Stimulated activated CD4-positive, alpha-beta T cell treated with anti-CD3 and anti-CD28 coated beads, TNF-alpha, amount 100 ng/mL, for 48 hours (primary cell): ENCODE results near the gene SULT1C3.

Experiments
- DNase-seq, 3 donors: peaks; one replicate each; pipeline ENCODE4 v3.0.0-alpha.2; 2020; ENCODE audit warnings: low read depth in 3 of 3

Gene SULT1C3

GRCh38 chr2:108239786-108240185, at the start of gene SULT1C3:
TSS of gene SULT1C3 (plus strand) at chr2:108239968. CDS start at chr2:108247195, 7,227 bp downstream.
- DNase-seq = no peak

DNA sequence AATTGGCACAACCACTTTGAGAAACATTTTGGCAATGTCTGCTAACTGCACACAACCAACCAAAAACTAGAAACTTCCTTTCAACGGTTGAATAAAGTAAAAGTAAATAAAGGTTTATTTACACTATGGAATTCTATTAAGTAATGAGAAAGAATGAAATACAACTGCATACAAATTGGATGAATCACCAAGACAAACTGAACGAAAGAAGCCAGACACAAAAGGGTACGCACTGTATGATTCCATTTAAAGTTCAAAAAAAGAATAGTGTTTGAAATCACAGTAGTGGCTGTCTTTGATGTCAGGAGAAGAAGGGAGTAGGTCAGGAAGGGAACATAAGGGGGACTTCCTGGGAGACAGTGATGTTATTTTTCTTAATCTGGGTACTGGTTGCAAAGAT, 46.5 kb upstream of the SULT1C3 start:
- DNase-seq = no peak

DNA sequence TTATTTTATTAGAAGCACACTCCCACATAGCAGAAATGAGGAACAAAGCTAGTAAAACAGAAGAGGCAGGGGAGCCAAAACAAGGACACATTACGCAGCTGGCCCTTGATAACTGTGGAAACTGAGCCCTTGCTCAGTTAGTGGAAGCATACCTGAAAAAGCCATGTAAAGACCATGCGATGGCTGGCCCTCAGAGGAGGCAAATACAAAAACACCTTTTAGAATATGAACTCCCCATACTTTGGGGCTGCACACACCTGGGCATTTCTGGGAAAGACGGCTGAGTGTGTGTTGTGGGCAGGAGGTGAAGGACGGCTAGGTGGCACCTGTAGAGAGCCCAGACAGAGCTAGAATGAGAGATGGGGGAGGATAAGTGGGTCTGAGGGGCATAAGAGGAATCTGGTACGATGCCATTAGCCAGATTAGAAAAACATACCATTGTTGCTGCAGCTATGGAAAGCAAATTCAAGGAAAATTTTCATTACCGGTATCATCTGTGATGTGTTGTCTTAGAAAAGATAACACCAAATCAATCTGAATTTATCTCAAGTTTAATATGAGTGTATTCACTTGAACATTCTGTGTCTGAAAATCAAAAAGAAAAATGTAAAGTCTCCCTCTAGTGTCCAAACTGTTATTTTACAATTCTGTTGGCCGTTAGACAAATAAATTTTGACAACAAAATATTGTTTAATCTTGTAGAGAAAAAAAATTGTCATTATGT, 45.2 kb upstream of the SULT1C3 start:
- no peak for DNase-seq

DNA sequence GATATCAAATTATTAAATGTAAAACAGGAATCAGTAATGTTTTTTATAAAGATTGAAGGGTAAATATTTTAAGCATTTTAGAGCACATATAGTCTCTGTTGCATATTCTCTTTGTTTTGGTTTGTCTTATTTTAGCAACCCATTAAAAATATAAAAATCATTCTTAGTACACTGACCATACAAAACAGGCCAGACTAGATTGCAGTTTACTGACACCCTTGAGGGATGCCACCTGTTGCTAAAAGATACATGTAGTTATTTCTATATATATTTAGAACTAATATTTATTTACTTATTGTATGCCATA, 44.7 kb upstream of the SULT1C3 start:
- DNase-seq = no peak

GRCh38 chr2:108199726-108200125, 40.0 kb upstream of the SULT1C3 start:
- no peak for DNase-seq

DNA sequence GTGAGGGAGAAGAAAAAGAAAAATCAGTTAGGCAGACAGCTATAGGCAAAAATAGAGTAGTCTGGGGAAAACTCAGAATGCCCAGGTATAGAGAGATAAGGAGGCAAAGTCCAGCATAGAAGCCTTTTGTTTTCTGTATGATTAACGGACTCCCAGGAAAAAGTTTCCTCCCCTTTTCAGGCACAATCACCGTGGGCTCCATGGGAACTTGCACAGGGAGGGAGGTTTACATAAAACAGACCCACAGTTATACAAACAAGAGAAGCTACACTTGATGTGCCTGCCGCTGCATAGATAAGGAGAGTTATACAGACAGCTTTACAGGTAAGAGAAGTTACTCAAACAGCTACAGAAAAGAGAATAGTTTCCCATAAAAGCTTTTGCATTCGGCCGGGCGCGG, 39.2 kb upstream of the SULT1C3 start:
- no peak for DNase-seq

GRCh38 chr2:108212671-108213070, 27.1 kb upstream of the SULT1C3 start:
- DNase-seq = no peak

DNA sequence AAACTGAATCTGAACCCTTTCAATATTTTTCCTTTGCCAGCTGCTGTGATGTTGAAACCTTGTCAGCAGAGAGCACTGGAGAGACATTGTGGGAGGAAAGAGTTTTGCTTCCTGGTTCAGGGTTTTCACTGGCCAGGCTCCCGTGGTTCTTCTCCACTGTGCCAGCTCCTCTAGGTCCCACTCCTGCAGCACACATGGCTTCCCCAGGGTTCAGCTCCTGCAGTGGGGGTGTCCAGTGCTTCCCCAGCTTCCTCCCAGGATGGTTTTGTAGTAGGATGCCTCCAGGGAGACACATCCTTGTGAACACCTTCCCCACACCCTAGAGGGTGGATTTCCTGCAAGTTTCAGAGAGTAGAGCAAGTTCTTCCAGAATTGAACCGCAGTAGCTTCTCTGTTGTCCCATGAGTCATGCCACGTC, 24.0 kb upstream of the SULT1C3 start:
- no peak for DNase-seq

DNA sequence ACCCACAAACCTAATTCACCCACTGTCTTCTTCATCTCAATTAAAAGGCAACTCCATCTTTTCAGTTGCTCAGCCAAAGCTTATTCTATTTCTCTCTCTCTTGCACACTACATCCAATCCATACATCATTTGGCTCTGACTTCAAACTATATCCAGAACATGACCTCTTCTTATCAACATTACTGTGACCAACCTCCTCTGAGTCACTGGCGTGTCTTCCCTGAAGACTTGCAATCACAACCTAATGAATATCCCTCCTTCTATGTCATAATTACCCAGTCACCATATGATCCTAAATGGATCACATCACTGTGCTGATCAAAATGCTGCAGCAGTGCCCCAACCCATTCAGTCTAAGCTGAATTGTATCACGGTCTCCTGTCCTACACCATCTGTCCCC, 22.6 kb upstream of the SULT1C3 start:
- DNase-seq = no peak

DNA sequence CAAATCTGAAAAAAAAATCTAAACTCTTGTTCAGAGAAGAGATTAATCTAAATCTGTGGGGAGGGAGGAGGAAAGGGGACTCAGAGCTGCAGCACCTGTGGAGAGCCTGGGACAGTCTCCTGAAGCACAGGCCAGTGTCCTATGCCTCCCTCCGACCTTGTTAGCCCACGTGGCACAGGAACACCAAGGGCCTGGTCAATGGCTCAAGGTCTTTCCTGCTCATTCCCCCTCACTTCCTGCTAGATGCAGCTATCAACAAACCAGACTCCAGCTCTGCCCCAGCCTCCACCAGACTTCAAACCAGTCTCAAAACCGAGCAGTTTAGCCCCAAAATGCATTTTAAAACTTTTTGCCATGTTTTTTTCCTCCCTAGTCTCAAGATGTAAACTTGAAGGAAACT, 20.1 kb upstream of the SULT1C3 start:
- no peak for DNase-seq

GRCh38 chr2:108220191-108220590, 19.6 kb upstream of the SULT1C3 start:
- DNase-seq = no peak

GRCh38 chr2:108220942-108221541, 18.7 kb upstream of the SULT1C3 start:
- no peak for DNase-seq

GRCh38 chr2:108222261-108222660, 17.5 kb upstream of the SULT1C3 start:
- DNase-seq = no peak

DNA sequence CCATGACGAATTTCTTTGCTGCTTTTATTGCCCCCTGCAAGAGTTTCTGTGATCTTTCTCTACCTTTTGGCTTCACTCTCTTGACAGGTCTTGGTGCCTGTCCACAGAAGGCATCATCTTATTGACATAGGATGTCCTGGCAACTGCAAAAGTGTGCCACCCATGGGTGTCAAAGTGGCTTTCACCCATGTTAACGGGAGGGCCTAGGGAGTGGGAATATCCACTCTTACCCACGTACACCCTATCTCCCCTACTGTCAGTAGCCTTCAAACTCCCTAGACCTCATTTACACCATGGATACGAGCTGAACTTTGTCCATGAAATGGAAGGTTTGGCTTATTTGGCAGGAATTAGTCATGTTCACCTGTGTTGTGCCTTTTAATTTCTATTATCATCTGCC, 16.2 kb upstream of the SULT1C3 start:
- no peak for DNase-seq

DNA sequence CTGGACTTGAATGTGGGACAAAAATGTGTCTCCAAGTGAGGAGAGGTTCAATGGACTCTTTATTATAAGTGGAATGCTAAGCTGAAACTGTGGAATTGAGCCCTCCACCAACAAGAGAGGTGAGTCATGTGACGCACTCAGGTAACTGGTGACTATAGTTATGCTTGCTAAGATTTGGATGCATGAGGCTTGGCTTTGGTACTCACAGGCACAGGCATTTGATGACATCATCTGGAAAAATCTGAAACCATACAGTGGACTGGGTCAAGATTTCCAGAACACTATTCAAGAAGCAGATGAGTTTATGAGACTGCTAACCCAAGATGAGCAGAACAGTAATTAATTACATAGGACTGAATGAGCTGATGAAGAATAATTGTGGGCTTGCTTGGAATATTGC, 15.7 kb upstream of the SULT1C3 start:
- no peak for DNase-seq

DNA sequence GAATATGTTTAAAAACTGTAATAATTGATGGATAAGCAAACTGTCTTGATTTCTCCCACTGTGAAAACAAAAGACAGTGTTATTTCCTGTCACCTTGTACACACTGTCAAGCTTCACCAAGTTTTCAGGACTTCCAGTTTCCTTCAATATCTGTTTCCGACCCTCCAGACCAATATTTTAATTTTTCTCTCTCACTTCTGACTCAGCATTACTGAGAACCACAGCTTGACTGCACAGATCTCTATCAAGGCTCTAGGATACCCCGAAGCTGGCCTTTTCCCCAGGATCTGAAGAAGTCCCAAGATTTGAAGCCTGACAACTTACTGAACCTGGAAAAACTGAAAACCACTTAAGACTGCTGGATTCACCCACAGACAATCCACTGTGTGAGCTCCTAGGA, 13.2 kb upstream of the SULT1C3 start:
- DNase-seq = no peak

DNA sequence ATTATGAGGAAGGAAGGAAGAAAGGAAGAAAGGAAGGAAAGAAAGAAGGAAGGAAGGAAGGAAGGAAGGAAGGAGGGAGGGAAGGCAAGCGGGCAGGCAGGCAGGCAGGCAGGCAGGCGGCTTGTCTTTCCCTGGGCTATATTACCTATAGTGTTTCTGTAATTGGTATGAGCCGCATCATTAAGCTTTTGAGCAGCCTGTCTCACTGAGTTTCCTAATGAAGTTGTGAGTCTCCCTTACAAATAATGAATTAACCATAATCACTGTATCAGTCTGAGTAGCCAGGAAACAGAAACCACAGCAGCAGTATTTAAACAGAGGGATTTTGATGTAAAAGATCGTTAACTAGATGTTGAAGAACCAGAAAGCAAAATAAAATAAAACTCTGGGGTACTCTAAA, 11.8 kb upstream of the SULT1C3 start:
- DNase-seq = no peak

DNA sequence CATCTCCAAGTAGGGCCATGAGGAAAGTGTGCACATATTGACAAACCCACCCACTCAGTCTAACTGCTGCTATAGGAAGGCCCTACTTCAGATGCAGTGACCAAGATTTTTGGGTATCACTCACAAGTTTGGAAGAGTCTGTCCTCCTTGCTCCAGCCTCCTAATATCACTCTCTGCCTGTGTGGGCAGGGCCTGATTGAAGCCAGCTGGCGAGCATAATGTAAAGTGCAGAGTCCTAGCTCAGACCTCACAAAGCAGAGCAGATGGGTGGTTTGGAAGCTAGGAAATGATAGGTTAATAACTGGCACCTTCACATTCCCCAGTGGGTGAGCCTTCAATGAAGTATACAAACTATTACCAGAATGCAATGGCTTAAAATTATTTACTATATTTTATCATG, 11.2 kb upstream of the SULT1C3 start:
- DNase-seq = no peak

- DNase-seq = no peak
These were observed 9.9 kb upstream of the SULT1C3 start for GRCh38 chr2:108229875-108230274.

GRCh38 chr2:108235577-108235976, 4.2 kb upstream of the SULT1C3 start:
- no peak for DNase-seq

GRCh38 chr2:108236676-108237335, 3.0 kb upstream of the SULT1C3 start:
- DNase-seq = no peak

DNA sequence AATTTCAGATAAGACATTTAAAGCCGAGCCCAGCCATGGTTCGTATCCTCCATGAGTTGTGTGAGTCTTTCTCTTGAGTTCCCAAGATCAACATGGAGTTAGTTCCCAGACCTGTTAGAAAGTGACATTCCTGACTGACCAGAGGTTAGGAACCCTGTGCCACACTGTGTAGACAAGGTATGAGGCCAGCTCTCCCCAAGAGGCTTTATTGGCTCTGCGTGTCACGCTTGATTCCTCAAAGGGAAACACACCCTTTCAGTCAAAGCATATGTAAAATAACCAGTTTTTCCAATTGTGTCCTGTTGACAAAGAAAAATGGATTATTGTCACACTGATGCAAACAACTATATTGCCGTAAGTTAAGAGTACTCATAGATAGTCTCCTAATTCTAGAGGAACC, 1.2 kb downstream of the SULT1C3 start:
- DNase-seq = no peak

DNA sequence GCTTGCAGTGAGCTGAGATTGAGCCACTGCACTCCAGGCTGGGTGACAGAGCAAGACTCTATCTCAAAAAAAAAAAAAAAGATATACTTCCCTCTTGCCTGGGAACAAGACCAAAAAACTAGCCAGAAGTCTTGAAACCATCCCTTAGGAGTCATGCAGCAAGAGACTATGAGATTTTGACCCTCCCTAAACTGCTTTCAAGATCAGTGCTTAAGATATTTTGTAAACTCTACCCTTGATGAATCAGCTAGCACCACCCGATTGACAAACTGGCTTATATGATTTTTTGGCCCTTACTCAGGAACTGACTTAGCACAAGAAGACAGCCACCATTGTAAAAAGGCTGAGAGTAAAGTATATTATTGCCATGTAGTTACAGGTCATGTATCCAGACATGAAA, 3.8 kb downstream of the SULT1C3 start:
- no peak for DNase-seq
